CD4-positive, alpha-beta T cell treated with Interferon alpha-2 for 1 hour (primary cell): ENCODE results near the gene TMBIM4.

Experiments used
- DNase-seq, 2 donors: peaks; one replicate each; pipeline ENCODE4 v3.0.0-alpha.2; 2020 to 2022

The TMBIM4 gene

DNA sequence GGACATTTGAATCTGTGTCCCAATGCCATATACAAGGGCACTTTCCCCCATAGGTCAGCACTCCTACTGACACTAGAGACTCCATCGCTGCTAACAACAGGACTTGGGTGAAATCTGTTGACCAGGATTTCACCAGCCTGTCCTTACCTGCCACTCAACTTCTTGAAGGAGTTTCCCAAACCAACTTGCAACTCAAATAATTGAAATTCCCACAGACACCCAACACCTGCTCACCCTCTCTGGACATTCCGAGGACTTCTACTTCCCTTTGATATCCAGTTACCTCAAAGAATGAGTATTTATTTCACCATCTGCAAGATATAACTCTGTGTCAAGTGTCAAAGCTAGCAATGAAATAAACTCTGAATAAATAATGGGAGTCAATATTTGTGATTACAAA lies 83.8 kb downstream of the TMBIM4 start:
- DNase-seq, result no peak
